Ishikawa (cell line): ENCODE measurements around the gene TAL1.

ENCODE experiments used
- CEBPB ChIP-seq: IDR thresholded peaks from 2 replicates; pipeline ENCODE4 v1.6.1; 2012
- CREB1 ChIP-seq: IDR thresholded peaks from 2 replicates; pipeline ENCODE4 v1.6.1; 2012; ENCODE audit warnings: low read depth
- EGR1 ChIP-seq: IDR thresholded peaks from 2 replicates; pipeline ENCODE4 v1.6.1; 2012
- EP300 ChIP-seq: IDR thresholded peaks from 2 replicates; pipeline ENCODE4 v1.6.1; 2012; ENCODE audit warnings: borderline replicate concordance
- FOXM1 ChIP-seq: IDR thresholded peaks from 2 replicates; pipeline ENCODE4 v1.6.1; 2012; ENCODE audit warnings: low read depth, borderline replicate concordance
- NFIC ChIP-seq: IDR thresholded peaks from 2 replicates; pipeline ENCODE4 v1.6.1; 2012
- RAD21 ChIP-seq: IDR thresholded peaks from 2 replicates; pipeline ENCODE4 v1.6.1; 2012; ENCODE audit warnings: low read depth
- TAF1 ChIP-seq: IDR thresholded peaks from 2 replicates; pipeline ENCODE4 v1.6.1; 2012; ENCODE audit warnings: low read depth, mild to moderate bottlenecking
- TCF12 ChIP-seq: IDR thresholded peaks from 2 replicates; pipeline ENCODE4 v1.6.1; 2012; ENCODE audit warnings: low read depth
- TEAD4 ChIP-seq: IDR thresholded peaks from 2 replicates; pipeline ENCODE4 v1.6.1; 2012
- ZBTB7A ChIP-seq: IDR thresholded peaks from 2 replicates; pipeline ENCODE4 v1.6.1; 2012; ENCODE audit warnings: low read depth
- TF ChIP-seq, protein P1 (sequence below): IDR thresholded peaks from 2 replicates; pipeline ENCODE4 v1.6.1; 2012
- TF ChIP-seq, protein P2 (sequence below): IDR thresholded peaks from 2 replicates; pipeline ENCODE4 v1.6.1; 2012; ENCODE audit warnings: low read depth, mild to moderate bottlenecking
- TF ChIP-seq, protein P3 (sequence below): IDR thresholded peaks from 2 replicates; pipeline ENCODE4 v1.6.1; 2012

DNA sequence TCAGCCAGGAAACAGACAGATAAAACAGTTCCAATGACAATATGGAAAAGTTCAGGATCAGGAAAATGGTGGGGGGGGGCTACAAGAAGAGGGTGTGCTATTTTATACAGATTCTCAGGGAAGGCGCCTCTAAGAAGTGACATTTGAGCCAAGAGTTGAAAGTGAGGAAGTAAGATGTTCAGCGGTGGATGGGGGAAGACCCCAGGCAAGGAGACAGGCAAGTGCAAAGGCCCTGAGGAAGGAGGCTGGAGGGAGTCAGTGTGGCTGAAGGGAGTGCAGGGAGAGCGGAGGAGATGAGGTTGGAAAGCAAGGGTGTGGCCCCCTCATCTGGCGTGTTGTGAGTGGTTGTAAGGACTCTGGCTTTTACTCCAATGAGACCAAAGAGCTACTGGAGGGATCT lies 33.8 kb downstream of the TAL1 start:
- TF ChIP-seq TCF12: no peak
- no peak for TF ChIP-seq TAF1
- TF ChIP-seq, protein P1, sequence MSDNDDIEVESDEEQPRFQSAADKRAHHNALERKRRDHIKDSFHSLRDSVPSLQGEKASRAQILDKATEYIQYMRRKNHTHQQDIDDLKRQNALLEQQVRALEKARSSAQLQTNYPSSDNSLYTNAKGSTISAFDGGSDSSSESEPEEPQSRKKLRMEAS: no peak
- TF ChIP-seq, protein P2, sequence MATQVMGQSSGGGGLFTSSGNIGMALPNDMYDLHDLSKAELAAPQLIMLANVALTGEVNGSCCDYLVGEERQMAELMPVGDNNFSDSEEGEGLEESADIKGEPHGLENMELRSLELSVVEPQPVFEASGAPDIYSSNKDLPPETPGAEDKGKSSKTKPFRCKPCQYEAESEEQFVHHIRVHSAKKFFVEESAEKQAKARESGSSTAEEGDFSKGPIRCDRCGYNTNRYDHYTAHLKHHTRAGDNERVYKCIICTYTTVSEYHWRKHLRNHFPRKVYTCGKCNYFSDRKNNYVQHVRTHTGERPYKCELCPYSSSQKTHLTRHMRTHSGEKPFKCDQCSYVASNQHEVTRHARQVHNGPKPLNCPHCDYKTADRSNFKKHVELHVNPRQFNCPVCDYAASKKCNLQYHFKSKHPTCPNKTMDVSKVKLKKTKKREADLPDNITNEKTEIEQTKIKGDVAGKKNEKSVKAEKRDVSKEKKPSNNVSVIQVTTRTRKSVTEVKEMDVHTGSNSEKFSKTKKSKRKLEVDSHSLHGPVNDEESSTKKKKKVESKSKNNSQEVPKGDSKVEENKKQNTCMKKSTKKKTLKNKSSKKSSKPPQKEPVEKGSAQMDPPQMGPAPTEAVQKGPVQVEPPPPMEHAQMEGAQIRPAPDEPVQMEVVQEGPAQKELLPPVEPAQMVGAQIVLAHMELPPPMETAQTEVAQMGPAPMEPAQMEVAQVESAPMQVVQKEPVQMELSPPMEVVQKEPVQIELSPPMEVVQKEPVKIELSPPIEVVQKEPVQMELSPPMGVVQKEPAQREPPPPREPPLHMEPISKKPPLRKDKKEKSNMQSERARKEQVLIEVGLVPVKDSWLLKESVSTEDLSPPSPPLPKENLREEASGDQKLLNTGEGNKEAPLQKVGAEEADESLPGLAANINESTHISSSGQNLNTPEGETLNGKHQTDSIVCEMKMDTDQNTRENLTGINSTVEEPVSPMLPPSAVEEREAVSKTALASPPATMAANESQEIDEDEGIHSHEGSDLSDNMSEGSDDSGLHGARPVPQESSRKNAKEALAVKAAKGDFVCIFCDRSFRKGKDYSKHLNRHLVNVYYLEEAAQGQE: no peak
- no peak for TF ChIP-seq FOXM1
- TF ChIP-seq TEAD4: no peak
- no peak for TF ChIP-seq CREB1
- no peak for TF ChIP-seq EP300
- no peak for TF ChIP-seq ZBTB7A
- TF ChIP-seq, protein P3, sequence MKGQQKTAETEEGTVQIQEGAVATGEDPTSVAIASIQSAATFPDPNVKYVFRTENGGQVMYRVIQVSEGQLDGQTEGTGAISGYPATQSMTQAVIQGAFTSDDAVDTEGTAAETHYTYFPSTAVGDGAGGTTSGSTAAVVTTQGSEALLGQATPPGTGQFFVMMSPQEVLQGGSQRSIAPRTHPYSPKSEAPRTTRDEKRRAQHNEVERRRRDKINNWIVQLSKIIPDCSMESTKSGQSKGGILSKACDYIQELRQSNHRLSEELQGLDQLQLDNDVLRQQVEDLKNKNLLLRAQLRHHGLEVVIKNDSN: no peak
- no peak for TF ChIP-seq RAD21
- TF ChIP-seq EGR1: no peak
- TF ChIP-seq NFIC: no peak
- no peak for TF ChIP-seq CEBPB
